Neural cell (in vitro differentiated cells): ENCODE measurements around the gene CLEC6A. TPM values are rescaled to one million over a fixed set of nuclear protein-coding genes. Genes with fewer than 3 reads are reported as not detected.

Experiments
- H2AFZ ChIP-seq: fragments of 200-600, 300-800 bp; sonication (generic), shearing (Covaris generic); 2 replicates; pipeline ENCODE4 v1.6.0; 2014; ENCODE audit warnings: low read depth, mild to moderate bottlenecking, antibody characterized with exemption, low read length, moderate library complexity
- H3F3A ChIP-seq: fragments of 200-600 bp; shearing (Covaris generic); 2 replicates; pipeline ENCODE4 v1.6.1; 2016; ENCODE audit warnings: mild to moderate bottlenecking, moderate library complexity, mixed read lengths, antibody characterized with exemption, low read length; ENCODE audit not compliant: insufficient read depth, poor library complexity, severe bottlenecking
- H3K27ac ChIP-seq: fragments of 200-600, 300-800 bp; sonication (generic), shearing (Covaris generic); 2 replicates; pipeline ENCODE4 v1.5.1; 2014; ENCODE audit warnings: mild to moderate bottlenecking, low read length, moderate library complexity
- H3K27me3 ChIP-seq: fragments of 300-800, 200-600 bp; sonication (generic), shearing (Covaris generic); 2 replicates; pipeline ENCODE4 v1.6.0; 2014; ENCODE audit warnings: mild to moderate bottlenecking, low read depth, low read length, moderate library complexity; ENCODE audit not compliant: insufficient read depth
- H3K36me3 ChIP-seq: fragments of 300-800, 200-600 bp; sonication (generic), shearing (Covaris generic); 2 replicates; pipeline ENCODE4 v1.5.1; 2014; ENCODE audit warnings: mild to moderate bottlenecking, antibody characterized with exemption, low read length, moderate library complexity; ENCODE audit not compliant: insufficient read depth
- H3K4me2 ChIP-seq: fragments of 300-800, 200-600 bp; sonication (generic), shearing (Covaris generic); 2 replicates; pipeline ENCODE4 v1.6.0; 2014; ENCODE audit warnings: mild to moderate bottlenecking, low read length
- H3K4me3 ChIP-seq: fragments of 300-800, 200-600 bp; sonication (generic), shearing (Covaris generic); 2 replicates; pipeline ENCODE4 v1.5.1; 2014; ENCODE audit warnings: mild to moderate bottlenecking, low read length, moderate library complexity
- H3K79me2 ChIP-seq: fragments of 200-600 bp; shearing (Covaris generic); replicated peaks from 2 replicates; pipeline ENCODE4 v1.6.0; 2014; ENCODE audit warnings: mild to moderate bottlenecking, low read length, moderate library complexity; ENCODE audit not compliant: insufficient read depth
- H3K9ac ChIP-seq: fragments of 300-800, 200-600 bp; sonication (generic), shearing (Covaris generic); 2 replicates; pipeline ENCODE4 v1.6.1; 2016; ENCODE audit warnings: mild to moderate bottlenecking, low read length, mixed read lengths
- H3K9me2 ChIP-seq: fragments of 200-600 bp; shearing (Covaris generic); 2 replicates; pipeline ENCODE4 v1.6.1; 2016; ENCODE audit warnings: mild to moderate bottlenecking, low read length, mixed read lengths; ENCODE audit not compliant: insufficient read depth
- H3K9me3 ChIP-seq: fragments of 200-600, 300-800 bp; sonication (generic), shearing (Covaris generic); 2 replicates; pipeline ENCODE4 v1.6.1; 2016; ENCODE audit warnings: mild to moderate bottlenecking, mixed run types, low read length, moderate library complexity, mixed read lengths
- H4K20me1 ChIP-seq: fragments of 200-600 bp; shearing (Covaris generic); 2 replicates; pipeline ENCODE4 v1.6.1; 2016; ENCODE audit warnings: mild to moderate bottlenecking, mixed run types; ENCODE audit not compliant: insufficient read depth
- EP300 ChIP-seq: fragments of 450-650 bp; conservative IDR thresholded peaks from 2 replicates; pipeline ENCODE4 v1.6.1; 2014; ENCODE audit warnings: antibody characterized with exemption, mild to moderate bottlenecking, moderate library complexity; ENCODE audit not compliant: poor library complexity, severe bottlenecking
- EZH2 ChIP-seq: fragments of 200-600, 300-800 bp; shearing (Covaris generic), sonication (generic); IDR thresholded peaks from 2 replicates; pipeline ENCODE4 v1.6.1; 2014; ENCODE audit warnings: antibody characterized with exemption, low read length, borderline replicate concordance, mild to moderate bottlenecking; ENCODE audit not compliant: insufficient read depth, poor library complexity, severe bottlenecking
- MXI1 ChIP-seq: fragments of 450-650 bp; conservative IDR thresholded peaks from 2 replicates; pipeline ENCODE4 v1.6.1; 2014; ENCODE audit warnings: antibody characterized with exemption, mild to moderate bottlenecking; ENCODE audit not compliant: poor library complexity, severe bottlenecking
- POLR2AphosphoS5 ChIP-seq: IDR thresholded peaks from 2 replicates; pipeline ENCODE4 v1.6.1; 2012
- RAD21 ChIP-seq: fragments of 450-650 bp; conservative IDR thresholded peaks from 2 replicates; pipeline ENCODE4 v1.6.1; 2014; ENCODE audit warnings: antibody characterized with exemption, mild to moderate bottlenecking, moderate library complexity
- SMC3 ChIP-seq: fragments of 450-650 bp; conservative IDR thresholded peaks from 2 replicates; pipeline ENCODE4 v1.6.1; 2014; ENCODE audit warnings: antibody characterized with exemption, mild to moderate bottlenecking, moderate library complexity; ENCODE audit not compliant: poor library complexity
- TAF1 ChIP-seq: IDR thresholded peaks from 2 replicates; pipeline ENCODE4 v1.6.1; 2012; ENCODE audit warnings: low read depth
- polyA plus RNA-seq: library from polyadenylated mRNA; depleted of rRNA; stranded (reverse); fragments of >200 nt; gene quantifications from 2 replicates; pipeline ENCODE4 v1.2.3, GENCODE V29; 2014
- TF ChIP-seq, protein P1 (sequence below): fragments of 450-650 bp; IDR thresholded peaks from 2 replicates; pipeline ENCODE4 v1.5.1; 2014; ENCODE audit warnings: antibody characterized with exemption, mild to moderate bottlenecking, moderate library complexity; ENCODE audit not compliant: poor library complexity, severe bottlenecking
- TF ChIP-seq, protein P2 (sequence below): IDR thresholded peaks from 2 replicates; pipeline ENCODE4 v1.6.1; 2012; ENCODE audit warnings: borderline replicate concordance

CLEC6A gene
- polyA plus RNA-seq, 1 donor from 2014 or later, result not detected

DNA sequence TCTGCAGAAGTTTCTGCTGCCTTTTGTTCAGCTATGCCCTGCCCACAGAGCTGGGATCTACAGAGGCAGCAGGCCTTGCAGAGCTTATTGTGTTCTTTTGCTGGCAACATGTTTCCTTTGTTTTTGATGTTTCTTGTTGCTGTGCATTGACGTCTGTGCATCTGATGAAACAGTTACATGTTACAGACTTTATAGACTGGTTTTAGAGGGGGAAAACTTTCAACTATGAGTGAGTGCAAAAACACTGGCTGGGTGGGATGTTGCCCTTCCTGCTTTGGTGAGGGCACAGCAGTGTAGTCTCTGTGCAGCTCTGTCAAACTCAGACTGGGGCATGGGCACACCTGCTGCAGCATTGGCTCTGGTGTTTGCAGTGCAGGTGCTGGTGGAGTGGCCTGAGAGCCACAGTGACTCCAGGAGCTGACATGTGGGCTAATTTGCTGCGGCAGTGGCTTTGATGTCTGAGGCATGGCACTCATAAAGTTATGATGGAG lies 26.9 kb downstream of the CLEC6A start (continued):
- TF ChIP-seq, protein P1, sequence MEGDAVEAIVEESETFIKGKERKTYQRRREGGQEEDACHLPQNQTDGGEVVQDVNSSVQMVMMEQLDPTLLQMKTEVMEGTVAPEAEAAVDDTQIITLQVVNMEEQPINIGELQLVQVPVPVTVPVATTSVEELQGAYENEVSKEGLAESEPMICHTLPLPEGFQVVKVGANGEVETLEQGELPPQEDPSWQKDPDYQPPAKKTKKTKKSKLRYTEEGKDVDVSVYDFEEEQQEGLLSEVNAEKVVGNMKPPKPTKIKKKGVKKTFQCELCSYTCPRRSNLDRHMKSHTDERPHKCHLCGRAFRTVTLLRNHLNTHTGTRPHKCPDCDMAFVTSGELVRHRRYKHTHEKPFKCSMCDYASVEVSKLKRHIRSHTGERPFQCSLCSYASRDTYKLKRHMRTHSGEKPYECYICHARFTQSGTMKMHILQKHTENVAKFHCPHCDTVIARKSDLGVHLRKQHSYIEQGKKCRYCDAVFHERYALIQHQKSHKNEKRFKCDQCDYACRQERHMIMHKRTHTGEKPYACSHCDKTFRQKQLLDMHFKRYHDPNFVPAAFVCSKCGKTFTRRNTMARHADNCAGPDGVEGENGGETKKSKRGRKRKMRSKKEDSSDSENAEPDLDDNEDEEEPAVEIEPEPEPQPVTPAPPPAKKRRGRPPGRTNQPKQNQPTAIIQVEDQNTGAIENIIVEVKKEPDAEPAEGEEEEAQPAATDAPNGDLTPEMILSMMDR, result no peak
- TF ChIP-seq POLR2AphosphoS5, result no peak

DNA sequence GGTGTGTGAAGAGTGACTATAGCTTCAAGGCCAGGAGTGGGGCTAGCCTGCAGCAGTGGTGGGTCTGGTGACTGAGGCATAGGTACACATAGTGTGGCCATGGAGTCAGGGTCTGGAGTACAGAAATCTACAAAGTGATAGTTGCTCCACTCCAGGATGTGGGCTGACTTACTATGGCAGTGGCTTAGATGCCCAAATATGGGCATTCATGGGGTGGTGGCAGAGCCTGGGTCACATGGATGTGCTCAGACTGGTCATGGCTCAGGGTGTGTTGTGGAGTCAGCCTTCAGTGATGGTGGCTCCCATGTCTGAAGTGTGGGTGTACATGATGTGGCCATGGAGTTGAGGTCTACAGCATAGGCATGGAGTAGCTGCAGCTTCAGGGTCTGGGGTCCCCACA lies 27.3 kb downstream of the CLEC6A start:
- TF ChIP-seq, protein P2, sequence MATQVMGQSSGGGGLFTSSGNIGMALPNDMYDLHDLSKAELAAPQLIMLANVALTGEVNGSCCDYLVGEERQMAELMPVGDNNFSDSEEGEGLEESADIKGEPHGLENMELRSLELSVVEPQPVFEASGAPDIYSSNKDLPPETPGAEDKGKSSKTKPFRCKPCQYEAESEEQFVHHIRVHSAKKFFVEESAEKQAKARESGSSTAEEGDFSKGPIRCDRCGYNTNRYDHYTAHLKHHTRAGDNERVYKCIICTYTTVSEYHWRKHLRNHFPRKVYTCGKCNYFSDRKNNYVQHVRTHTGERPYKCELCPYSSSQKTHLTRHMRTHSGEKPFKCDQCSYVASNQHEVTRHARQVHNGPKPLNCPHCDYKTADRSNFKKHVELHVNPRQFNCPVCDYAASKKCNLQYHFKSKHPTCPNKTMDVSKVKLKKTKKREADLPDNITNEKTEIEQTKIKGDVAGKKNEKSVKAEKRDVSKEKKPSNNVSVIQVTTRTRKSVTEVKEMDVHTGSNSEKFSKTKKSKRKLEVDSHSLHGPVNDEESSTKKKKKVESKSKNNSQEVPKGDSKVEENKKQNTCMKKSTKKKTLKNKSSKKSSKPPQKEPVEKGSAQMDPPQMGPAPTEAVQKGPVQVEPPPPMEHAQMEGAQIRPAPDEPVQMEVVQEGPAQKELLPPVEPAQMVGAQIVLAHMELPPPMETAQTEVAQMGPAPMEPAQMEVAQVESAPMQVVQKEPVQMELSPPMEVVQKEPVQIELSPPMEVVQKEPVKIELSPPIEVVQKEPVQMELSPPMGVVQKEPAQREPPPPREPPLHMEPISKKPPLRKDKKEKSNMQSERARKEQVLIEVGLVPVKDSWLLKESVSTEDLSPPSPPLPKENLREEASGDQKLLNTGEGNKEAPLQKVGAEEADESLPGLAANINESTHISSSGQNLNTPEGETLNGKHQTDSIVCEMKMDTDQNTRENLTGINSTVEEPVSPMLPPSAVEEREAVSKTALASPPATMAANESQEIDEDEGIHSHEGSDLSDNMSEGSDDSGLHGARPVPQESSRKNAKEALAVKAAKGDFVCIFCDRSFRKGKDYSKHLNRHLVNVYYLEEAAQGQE, result no peak
- TF ChIP-seq MXI1, result no peak
- TF ChIP-seq POLR2AphosphoS5, result no peak
- no peak for TF ChIP-seq SMC3
- no peak for TF ChIP-seq EZH2
- TF ChIP-seq, protein P1, result no peak
- no peak for TF ChIP-seq EP300
- TF ChIP-seq RAD21, result no peak
- TF ChIP-seq TAF1, result no peak

More for the DNA sequence above, 27.3 kb downstream of the CLEC6A start:
- Histone ChIP-seq H3K27ac (no peak overlapping the region), H3K4me2 (no peak overlapping the region), H3K36me3 (no peaks in the 10 kb centered on the region), H4K20me1 (no peaks in the 10 kb centered on the region), H3K9ac (no peak overlapping the region), H3K9me2 (no peaks in the 10 kb centered on the region), H3K4me3 (no peak overlapping the region), H3K9me3 (no peaks in the 10 kb centered on the region), H3K27me3 (no peaks in the 10 kb centered on the region), H3F3A (no peaks in the 10 kb centered on the region), H3K79me2 (no peaks in the 10 kb centered on the region), H2AFZ (no peak overlapping the region)
